Stimulated activated CD8-positive, alpha-beta memory T cell treated with anti-CD3 and anti-CD28 coated beads, Interleukin-7, amount 100 ng/mL, for 1 hour (primary cell): ENCODE data around the gene PRKCA.
"Not testable (repeated sequence)": the region's sequence is repeated elsewhere in the genome, so short reads cannot be mapped to it uniquely, and the experiment has no call there.

Source experiments
- DNase-seq, 2 donors: peaks; one replicate each; pipeline ENCODE4 v3.0.0-alpha.2; 2020; ENCODE audit warnings: low read depth in 2 of 2

Gene PRKCA

DNA sequence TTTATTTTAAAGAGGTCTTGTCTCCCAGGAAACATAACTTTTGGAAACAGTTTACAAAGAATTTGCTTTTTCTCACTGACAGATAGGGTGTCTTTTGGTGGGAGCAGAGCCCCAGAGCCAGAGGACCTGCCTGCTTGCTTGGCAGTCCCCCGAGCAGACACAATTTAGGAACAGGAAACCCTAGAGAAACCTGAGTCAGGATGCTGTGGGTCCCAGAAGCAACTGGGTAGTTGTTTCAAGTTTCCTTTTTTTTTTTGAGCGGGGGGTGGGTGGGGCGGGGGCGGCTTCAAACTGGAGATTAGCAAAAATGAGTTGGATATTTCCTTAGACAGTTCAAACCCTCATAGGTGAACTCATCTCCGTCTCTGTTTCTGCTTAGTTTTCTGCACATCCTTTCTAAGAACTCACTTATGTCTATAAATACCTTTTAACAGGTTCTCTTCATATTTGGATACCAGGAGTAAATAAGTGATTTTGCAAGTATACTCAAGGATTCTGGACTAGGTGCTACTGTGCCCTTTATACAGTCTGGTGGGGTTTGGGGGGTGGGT, 135.1 kb downstream of the PRKCA start:
- DNase-seq = no peak

DNA sequence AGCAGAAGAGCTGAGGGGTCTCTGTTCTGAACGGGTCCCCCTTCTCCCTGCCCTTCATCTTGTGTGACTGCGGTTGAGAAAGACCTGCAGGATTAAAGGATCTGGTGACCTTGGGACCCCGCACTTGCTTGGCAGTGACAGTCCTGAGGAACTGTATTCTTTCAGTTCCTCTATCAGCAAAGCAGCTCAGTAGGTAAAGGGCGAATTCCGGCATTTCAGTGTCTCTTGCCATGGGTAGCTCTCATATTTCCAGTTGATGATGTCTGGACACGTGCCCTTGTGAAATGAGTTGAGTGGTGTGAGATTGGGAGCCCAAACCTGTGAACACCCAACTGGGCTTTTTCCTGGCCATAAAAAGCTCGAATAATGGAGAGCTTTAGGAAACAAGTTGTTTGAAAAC, 135.7 kb downstream of the PRKCA start:
- DNase-seq = no peak

DNA sequence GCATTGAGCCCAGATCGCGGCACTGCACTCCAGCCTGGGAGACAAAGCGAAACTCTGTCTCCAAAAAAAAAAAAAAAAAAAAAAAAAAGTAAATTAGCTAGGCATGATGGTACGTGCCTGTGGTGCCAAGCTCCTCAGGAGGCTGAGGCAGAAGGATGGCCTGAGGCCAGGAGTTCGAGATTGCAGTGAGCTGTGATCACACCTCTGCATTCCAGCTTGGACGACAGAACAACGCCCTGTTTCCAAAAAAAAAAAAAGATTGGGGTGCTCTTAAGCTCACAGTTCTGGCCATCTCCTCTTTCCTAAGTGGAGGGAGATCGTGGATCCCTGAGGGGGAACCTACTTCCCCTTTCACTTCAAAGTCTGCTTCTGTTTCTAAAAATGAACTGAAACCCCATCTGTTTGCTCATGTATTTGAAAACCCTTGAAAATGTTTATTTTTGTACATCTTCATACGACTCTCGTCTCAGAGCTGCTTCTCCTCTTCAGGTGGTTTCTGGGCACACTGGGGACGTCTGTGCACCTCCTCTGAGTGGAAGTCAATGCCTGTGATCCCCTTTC, 138.8 kb downstream of the PRKCA start:
- no peak for DNase-seq

DNA sequence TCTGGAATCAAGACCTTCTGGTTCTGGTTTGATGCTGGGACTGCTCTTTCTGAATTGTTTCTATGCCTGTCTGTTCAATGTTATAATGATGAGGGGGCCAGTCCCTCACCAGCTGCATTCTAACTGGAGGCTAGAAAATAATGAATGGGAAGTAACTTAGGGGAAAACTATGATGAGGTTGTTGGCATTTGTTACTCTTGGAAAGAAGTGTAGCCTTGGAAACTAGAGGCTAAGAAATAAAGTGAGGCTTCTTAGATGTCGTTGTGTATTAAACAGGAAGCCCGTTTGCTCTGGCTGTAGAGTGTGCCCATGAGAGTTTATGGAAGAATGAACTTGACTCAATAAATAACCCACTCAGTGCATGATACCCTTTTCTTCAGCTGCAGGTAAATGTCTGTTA, 140.8 kb downstream of the PRKCA start:
- DNase-seq = no peak

DNA sequence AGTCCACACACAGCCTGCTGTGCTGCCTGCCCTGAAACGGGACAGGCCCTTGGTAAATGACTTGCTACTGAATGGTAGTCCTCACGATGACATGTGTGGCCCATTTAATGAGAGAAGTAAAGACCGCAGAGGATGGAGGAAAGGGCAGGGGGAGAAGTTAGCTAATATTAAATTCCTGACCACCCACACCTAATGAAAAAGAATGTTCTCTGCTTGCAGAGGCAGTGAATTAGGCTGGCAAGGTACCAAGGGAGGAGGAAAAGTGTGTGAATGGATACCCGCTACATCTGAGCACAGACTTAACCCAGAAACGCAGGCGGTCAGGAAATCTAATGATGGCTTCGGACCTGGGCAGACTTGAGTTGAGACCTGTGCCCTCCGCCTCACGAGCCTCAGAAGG, 141.2 kb downstream of the PRKCA start:
- no peak for DNase-seq

DNA sequence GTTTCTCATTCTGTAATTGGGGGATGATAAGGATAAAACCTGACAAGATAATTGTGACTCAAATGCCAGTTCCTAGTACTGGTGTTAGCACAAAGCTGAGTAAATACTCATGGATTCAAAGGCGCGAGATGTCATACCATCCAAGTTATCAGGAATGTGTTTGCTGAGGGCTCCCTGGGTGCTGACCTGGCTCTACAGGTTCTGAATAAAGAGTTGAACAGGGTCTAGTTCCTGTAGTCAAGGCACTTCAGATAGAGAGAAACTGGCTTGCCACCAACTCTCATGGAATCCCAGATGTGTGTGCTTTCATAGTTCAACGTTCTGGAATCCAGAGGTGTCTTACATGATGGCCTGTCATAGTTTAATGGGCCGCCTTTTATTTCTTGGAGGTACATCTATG, 141.6 kb downstream of the PRKCA start:
- DNase-seq = no peak

DNA sequence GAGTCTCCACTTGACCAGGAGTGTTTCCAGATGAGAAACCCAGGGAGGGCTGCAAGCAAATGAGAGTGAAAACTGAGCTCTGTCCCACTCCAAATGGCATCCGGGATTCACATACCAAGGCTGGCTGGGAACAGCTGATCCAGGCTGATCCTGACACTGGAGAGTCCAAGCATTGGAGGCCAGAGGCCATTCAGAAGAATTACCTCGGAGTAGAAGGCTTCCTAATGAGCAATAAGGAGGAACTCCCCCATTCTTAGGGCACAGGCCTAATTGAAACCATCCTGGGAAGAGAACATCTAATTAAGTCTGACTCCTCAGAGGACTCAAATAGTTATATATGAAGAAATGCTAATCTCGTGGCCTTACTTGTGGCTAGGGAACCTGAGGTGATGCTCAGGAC, 142.8 kb downstream of the PRKCA start:
- no peak for DNase-seq

DNA sequence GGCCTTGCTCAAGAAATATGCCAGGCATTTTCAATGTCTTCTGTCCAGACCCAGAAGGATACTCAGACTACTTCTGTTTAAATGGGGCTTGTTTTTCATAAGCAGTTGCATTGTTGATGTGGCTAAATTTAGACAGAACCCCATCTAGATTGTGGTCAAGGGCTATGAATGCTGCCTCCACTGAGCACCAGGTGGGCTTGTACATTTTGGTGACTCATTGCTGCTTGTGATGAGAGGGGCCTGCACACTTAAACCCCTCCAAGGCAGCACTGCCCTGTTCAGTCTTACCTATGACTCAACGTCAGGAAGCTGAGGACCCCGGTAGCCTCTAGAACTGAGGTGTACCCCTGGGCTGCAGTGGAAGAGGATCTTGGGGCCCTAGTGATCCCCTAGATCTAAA, 144.0 kb downstream of the PRKCA start:
- no peak for DNase-seq

DNA sequence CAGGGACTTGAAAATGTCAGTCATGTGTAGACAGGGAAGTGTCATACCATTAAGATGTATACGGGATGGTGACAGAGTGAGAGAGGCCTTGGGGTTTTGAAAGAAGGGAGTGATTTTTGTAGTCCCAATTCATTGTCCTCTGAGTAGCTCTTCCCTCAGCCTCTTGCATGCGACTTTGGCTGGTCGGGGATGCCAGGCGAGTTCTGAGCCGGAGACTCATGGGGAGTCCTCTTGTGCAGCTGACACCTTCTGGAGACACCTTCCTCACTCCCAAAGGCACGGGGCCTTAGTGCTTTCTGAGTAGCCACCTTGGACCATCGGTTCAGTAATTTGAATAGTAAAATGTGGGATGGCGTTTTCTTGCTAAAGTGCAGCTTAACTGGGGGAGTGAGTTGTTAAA, 144.7 kb downstream of the PRKCA start:
- no peak for DNase-seq

DNA sequence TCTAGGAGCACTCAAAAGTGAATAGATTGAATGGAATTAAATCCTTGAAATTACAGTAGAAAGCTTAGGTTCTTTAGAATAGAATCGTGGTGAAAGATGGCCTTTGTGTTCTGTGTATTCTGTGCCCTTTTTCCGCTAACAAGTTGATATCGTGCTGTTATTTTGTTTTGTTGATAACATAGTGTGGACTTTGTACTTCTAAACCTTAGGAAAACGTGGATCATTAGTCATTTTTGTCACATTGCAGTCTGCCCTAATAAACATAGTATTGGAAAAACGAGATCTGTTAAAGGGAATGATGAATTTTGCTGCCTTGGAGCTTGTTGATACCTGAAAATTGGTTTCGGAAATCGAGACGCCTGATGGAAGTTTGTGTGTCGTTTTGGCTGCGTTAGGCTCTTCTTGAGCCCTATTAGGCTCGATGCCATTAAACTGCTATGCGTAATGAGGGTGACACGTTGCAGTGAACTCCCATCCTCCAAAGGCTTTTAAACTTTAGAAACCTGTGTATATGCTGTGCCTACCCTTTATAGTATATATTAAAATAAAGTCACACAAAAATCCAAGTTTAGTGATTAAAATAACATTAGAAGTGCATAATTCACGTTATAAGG, 145.7 kb downstream of the PRKCA start:
- DNase-seq = no peak

DNA sequence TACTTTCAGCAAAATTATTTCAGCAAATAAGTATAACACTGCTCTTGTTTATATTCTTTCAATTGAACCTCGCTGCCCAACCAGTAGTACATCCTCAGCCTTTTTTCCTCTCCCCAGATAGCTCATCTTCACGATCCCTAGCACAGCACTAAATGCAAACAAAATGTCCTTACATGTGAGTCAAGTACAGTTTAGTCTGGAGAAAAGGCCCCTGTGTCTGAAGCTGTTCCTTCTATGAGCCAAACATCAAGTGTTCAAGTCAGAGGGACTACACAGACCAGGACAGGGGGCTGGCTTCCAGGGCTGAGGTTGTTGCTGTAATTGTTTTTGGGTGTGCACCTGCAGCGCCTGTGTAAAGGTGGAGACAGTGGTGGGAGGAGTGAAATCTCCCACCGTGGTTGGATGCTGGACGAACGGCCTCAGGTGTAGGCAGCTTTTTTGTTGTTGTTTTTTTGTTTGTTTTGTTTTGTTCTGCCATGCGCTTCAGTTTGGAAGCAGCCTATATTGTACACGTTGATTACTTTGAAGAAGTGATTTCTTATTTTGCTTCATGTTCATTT, 147.1 kb downstream of the PRKCA start:
- no peak for DNase-seq

DNA sequence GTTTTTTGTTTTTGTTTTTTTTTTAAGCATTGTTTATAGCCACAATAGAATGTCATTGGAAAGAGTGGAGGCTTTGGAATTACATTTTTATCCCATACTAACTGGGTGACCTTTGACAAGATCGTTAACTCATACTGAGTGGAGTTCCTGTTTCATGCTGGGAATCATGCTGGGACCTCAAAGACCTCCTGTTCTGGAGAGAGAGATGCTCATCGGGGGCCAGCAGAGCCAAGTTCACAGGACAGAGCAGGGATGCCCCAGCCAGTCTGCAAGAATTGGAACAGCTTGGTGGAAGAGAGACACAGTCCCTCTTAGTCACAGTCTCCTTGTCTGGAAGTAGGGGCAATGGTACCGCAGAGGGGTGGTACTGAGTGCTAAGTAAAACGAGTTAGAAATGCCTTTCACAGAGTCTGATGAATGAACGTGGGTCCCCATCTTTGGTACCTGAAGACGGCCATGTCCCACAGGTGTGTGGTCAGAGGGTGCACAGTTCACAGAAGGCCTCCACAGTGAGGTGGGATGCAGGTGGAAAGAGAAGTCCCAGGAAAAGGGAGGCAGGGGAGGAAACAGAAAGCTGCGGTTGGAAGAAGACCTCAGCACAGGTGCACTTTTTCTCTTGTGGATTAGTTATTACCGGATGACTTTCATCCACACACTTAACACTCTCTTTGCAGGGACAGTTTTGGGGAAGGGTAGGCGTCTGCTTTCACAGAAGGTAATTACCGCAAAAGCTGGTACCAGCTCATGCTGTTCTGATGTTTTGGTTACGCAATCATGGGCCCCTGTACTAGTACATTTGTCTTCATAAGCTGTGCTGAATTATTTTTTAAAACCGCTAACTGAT, 147.8 kb downstream of the PRKCA start:
- no peak for DNase-seq

DNA sequence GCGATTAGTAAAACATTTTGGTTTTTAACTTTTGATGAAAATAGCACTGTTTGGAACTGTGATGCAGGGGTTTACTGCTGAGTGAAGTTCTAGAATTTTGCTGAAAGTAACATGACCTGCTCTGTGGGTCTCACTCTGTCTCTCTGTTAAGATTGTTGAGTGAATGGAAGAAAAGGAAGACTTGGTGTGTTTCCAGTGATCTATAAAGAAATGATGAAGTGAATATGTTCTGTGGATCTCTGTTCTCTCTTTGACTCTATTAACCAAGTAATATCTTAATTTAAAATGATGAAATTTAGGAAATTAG, 148.4 kb downstream of the PRKCA start:
- no peak for DNase-seq

DNA sequence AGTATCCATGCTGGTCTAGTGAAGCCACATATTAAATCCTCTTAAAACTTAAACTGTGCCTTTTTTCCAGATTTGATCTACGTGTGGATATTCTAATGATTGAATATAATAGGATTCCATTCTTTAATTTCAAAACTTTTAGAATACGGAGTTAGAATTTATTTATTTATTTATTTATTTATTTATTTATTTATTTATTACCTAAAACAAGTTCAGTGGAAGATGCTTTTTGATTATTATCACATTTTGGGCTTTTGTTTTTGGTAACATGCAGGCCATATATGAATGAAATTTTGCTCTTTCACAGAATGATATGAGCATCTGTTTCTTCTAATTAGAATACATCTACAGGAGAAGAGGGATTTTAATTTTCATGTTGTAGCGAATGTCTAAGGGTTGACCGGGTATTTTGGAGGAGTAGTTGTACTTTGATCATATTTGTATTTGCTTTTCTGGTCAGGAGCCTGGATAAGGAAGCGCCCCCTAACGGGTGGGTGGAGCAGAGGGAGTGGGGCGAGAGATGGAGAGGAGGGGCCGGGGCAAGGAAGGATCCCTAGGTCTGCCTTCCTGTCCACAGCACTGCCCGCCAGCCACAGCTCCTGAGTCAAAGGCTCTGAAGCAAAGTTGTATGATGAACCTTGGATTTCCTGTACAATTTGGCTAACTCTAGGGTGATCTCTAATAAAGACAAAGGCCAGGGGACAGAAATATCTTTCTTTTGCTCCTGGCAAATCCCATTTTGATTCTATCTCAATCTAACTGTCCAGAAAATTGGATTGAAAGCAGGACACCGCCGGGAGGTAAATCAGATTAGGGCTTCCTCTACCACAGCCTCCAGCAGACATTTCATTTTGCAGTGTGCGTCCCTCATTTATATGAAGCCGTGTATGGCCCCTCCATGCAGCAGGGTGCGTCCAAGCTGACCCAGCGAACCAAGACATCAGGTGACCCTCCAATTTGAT, 149.1 kb downstream of the PRKCA start:
- DNase-seq = no peak

DNA sequence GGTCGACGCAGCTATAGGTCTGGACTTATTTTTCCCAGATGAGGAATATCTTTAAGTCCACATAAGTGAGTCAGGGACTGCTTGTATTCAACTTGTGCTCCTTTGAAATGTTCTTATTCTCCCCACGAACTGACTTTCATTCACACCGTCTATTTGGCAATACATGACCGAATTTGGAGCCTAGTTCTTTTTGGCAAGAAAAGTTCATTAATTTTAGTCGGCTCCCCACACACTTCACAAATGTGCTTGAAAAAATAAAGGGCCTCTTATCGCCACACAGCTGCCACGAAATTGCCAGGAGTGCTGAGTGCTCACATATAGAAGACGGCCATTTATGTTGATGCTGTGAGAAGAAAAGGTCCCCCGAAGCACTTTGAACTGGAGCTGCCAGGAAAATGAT, 152.6 kb downstream of the PRKCA start:
- no peak for DNase-seq

DNA sequence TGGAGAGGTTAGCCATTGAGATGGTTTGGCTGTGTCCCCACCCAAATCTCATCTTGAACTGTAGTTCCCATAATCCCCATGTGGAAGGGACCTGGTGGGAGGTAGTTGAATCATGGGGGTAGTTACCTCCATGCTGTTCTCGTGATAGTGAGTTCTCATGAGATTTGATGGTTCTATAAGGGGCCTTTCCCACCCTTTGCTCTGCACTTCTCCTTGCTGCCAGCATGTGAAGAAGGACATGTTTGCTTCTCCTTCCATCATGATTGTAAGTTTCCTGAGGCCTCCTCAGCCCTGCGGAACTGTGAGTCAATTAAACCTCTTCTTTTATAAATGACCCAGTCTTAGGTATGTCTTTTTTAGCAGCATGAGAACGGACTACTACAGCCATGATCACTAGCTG, 155.1 kb downstream of the PRKCA start:
- DNase-seq = not testable (repeated sequence)

DNA sequence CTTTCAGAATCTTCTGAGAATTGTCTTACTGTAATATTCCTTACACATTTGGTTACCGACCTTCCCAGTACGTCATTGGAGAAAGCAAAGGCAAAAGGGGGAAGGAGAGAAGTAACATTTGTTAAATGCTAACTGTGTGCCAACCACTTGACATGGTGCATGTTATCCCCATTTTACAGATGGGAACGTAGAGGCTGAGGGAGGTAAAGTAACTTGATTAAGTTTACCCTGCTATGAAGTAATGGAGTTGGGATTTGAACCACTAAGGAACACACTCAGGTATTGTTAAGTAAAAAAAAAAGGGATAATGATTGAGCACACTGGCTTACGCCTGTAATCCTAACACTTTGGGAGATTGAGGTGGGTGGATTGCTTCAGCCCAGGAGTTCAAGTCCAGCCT, 156.4 kb downstream of the PRKCA start:
- DNase-seq = no peak

DNA sequence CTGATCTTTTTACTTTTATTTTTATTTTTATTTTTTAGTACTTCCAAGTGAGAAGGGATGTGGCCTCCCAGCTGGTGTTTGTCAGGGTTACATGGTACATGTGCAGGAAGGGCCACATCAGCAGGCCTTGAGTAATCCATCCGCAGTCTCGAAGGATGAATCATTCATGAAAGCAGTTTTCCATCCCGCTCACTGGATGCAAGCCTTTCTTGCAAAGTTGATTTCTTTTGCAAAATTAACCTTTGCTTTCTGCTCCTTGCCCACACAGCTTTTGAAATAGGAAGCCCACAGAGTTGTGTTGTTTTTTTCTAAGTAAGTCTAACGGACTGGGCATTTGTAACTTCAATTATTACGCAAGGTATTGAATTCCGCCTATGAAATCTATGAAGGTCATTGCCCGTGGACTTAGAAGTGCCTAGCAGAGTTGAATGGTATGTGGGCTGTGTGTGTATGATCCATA, 157.4 kb downstream of the PRKCA start:
- DNase-seq = no peak

DNA sequence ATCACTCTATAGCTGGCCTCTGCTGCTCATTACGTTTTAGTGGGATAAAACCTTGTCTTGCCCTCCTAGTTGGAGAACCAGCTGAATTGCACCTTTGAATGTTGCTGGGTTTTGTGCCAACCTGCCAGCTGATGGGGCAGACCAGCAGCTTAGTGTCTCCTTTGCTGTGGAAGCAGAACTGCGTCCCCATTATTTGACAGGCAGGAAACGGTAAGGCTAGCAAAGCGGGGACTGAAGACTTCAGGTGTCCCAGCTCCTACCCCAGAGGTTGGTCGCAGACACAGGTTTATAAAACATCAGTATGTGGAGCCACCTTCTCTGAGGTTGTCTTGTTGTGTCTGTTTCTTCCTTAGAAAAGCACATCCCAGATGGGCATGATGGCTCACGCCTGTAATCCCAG, 158.1 kb downstream of the PRKCA start:
- no peak for DNase-seq

DNA sequence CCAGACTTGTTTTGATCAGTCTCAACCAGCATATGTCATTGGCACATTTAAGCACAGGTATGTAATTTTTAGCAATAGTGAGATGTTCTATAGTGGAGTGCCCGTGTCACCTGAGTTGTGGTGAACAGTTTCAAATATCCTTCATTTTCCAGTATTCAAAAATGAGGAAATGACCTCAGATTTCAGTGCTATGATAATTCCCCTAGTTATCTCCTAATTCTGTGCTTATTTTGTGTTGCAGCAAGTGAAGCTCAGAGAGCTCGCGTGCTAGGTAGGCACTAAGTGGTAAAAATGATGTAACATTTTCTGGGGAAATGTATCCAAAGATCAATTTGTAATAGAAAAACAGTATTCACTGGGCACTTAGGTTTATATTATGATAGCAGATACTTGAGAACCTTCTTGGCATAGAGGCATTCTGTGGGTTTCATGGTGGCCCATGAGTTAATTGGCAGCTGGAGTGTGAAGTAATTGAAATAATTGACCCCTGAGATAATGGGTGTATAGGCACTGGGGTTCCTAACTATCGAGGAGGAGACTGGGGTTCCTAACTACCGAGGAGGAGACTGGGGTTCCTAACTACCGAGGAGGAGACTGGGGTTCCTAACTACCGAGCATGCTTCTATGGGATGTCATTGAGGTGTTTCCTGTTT, 159.1 kb downstream of the PRKCA start:
- no peak for DNase-seq

DNA sequence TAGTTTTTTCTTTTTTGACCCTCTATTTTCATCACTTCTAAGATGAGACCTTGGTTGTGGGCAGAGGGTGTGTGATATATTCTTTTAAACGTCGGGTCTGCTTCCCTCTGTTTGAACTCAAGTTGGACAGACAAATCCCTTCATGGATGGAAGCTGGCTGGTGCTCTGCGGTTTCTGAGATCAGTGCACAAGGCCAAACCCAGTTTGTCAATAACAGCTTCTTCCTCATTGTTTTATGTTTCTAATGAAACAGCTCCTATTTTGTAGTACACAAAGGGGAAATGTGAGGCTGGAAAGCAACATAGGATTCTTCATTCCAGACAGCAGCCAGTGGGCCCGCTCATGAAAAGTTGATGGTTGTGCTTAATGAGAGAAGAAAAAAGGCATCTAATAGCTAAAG, 159.6 kb downstream of the PRKCA start:
- DNase-seq = no peak
